NCI-H2029 (cell line): Measurements from ENCODE around the gene SPOCD1.

Experiments used
- DNase-seq: peaks from one replicate; lab custom pipeline; 2025; lab: John Stamatoyannopoulos, UW

SPOCD1 gene

GRCh38 chr1:31787261-31787660 lies 28.6 kb downstream of the SPOCD1 start:
- DNase-seq: no peak

- DNase-seq: no peak
These were observed 29.3 kb downstream of the SPOCD1 start for GRCh38 chr1:31786366-31787060.

GRCh38 chr1:31785947-31786290 lies 29.9 kb downstream of the SPOCD1 start:
- no peak for DNase-seq

GRCh38 chr1:31785020-31785946 lies 30.5 kb downstream of the SPOCD1 start:
- no peak for DNase-seq

- no peak for DNase-seq
These were observed 31.3 kb downstream of the SPOCD1 start for GRCh38 chr1:31784356-31785019.

- no peak for DNase-seq
These were observed 32.0 kb downstream of the SPOCD1 start for GRCh38 chr1:31783846-31784245.

GRCh38 chr1:31782421-31783410 lies 33.1 kb downstream of the SPOCD1 start:
- DNase-seq: no peak

GRCh38 chr1:31781756-31782371 lies 34.0 kb downstream of the SPOCD1 start:
- no peak for DNase-seq

GRCh38 chr1:31781138-31781755 lies 34.6 kb downstream of the SPOCD1 start:
- no peak for DNase-seq

- DNase-seq: no peak
These were observed 35.2 kb downstream of the SPOCD1 start for GRCh38 chr1:31780632-31781031.

- DNase-seq: no peak
These were observed 36.1 kb downstream of the SPOCD1 start for GRCh38 chr1:31779687-31780086.

- DNase-seq: no peak
These were observed 36.9 kb downstream of the SPOCD1 start for GRCh38 chr1:31778763-31779488.

- no peak for DNase-seq
These were observed 39.3 kb downstream of the SPOCD1 start for GRCh38 chr1:31776516-31776915.

GRCh38 chr1:31776032-31776431 lies 39.8 kb downstream of the SPOCD1 start:
- no peak for DNase-seq

GRCh38 chr1:31775210-31775999 lies 40.4 kb downstream of the SPOCD1 start:
- DNase-seq: no peak

- DNase-seq: no peak
These were observed 41.3 kb downstream of the SPOCD1 start for GRCh38 chr1:31774495-31774894.

- no peak for DNase-seq
These were observed 42.0 kb downstream of the SPOCD1 start for GRCh38 chr1:31773861-31774260.

- no peak for DNase-seq
These were observed 43.1 kb downstream of the SPOCD1 start for GRCh38 chr1:31772669-31773248.
